Measurements from ENCODE around the gene LRRC45. TPM values are rescaled to one million over a fixed set of nuclear protein-coding genes. Genes with fewer than 3 reads are reported as not detected.

LRRC45 gene
- total RNA-seq, 1 donor, result 13.4 TPM

DNA sequence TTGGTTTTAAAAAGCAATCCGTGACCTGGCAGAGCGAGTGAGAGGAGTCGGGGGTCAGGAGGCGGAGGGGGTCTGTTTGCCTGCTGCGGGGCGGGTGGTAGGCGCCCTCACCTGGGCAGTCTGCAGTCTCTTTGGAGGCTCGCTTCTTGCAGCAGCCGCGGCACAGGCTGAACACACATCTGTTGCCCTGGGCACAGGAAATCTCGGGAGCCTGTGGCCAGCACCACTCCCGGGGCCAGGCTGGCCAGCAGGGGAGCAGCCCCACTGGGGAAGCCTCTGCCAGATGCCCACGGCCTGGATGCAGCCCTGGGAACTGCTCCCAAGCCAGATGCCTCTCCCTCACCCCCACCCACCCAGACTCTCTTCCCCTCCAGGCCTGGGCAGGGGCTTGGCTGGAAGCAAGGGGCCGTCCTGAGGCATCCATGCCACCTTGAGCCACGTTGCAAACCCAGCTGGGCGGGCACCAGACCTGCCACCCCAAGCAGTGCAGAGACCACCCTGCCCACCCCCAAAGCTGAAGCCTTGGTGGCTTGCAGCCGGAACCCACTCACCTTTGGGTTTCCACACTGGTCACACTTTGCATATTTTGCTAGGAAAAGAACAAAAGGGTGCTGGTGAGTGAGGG lies 35.2 kb downstream of the LRRC45 start:
- no peak overlapping the region for H3K4me3 ChIP-seq (ENCODE audit: low read depth, low read length)
- TF ChIP-seq, protein P1, sequence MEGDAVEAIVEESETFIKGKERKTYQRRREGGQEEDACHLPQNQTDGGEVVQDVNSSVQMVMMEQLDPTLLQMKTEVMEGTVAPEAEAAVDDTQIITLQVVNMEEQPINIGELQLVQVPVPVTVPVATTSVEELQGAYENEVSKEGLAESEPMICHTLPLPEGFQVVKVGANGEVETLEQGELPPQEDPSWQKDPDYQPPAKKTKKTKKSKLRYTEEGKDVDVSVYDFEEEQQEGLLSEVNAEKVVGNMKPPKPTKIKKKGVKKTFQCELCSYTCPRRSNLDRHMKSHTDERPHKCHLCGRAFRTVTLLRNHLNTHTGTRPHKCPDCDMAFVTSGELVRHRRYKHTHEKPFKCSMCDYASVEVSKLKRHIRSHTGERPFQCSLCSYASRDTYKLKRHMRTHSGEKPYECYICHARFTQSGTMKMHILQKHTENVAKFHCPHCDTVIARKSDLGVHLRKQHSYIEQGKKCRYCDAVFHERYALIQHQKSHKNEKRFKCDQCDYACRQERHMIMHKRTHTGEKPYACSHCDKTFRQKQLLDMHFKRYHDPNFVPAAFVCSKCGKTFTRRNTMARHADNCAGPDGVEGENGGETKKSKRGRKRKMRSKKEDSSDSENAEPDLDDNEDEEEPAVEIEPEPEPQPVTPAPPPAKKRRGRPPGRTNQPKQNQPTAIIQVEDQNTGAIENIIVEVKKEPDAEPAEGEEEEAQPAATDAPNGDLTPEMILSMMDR (IDR thresholded peaks at IDR 0.05; ENCODE audit: insufficient read depth, low read depth, low read length), result no peak
- DNase-seq (ENCODE audit: low read depth), result no peak

GRCh38 chr17:82058855-82059249 lies 35.7 kb downstream of the LRRC45 start:
- TF ChIP-seq, protein P1 (IDR thresholded peaks at IDR 0.05; ENCODE audit: insufficient read depth, low read depth, low read length), result no peak
- H3K4me3 ChIP-seq (ENCODE audit: low read depth, low read length), result no peak overlapping the region
- DNase-seq (ENCODE audit: low read depth), result no peak

- TF ChIP-seq, protein P1 (IDR thresholded peaks at IDR 0.05; ENCODE audit: insufficient read depth, low read depth, low read length), result no peak
- DNase-seq (ENCODE audit: low read depth), result no peak
Measured at GRCh38 chr17:82059272-82060000, 36.3 kb downstream of the LRRC45 start.

GRCh38 chr17:82060001-82060380 lies 36.9 kb downstream of the LRRC45 start:
- DNase-seq (ENCODE audit: low read depth), result no peak
- TF ChIP-seq, protein P1 (IDR thresholded peaks at IDR 0.05; ENCODE audit: insufficient read depth, low read depth, low read length), result no peak
- no peak overlapping the region for H3K4me3 ChIP-seq (ENCODE audit: low read depth, low read length)

More at GRCh38 chr17:82059272-82060000, 36.3 kb downstream of the LRRC45 start:
- no peak overlapping the region for H3K4me3 ChIP-seq (ENCODE audit: low read depth, low read length)

- TF ChIP-seq, protein P1 (IDR thresholded peaks at IDR 0.05; ENCODE audit: insufficient read depth, low read depth, low read length), result no peak
- H3K4me3 ChIP-seq (ENCODE audit: low read depth, low read length), result no peak overlapping the region
- DNase-seq (ENCODE audit: low read depth), result no peak
Measured at GRCh38 chr17:82060614-82061013, 37.5 kb downstream of the LRRC45 start.

- no peak overlapping the region for H3K4me3 ChIP-seq (ENCODE audit: low read depth, low read length)
- no peak for DNase-seq (ENCODE audit: low read depth)
- TF ChIP-seq, protein P1 (IDR thresholded peaks at IDR 0.05; ENCODE audit: insufficient read depth, low read depth, low read length), result no peak
Measured at GRCh38 chr17:82061047-82061925, 38.2 kb downstream of the LRRC45 start.
